SIG-M5 treated with dmso at 0.1 percent for 504 hours (cell line): ENCODE results near the gene EFHD2.
"Not testable (repeated sequence)": the region's sequence is repeated elsewhere in the genome, so short reads cannot be mapped to it uniquely, and the experiment has no call there.

Experiments used
- DNase-seq: peaks from one replicate; lab custom pipeline; 2025; ENCODE audit not compliant: unreplicated experiment; lab: John Stamatoyannopoulos, UW

EFHD2 gene

GRCh38 chr1:15409388-15410222 lies at the start of gene EFHD2:
EFHD2 (plus strand) TSS chr1:15409888; CDS start chr1:15409972, 84 bp downstream.
- DNase-seq, result peak; percentile 59

- DNase-seq, result no peak
Observed at GRCh38 chr1:15360700-15361099, 49.0 kb upstream of the EFHD2 start.

- DNase-seq, result no peak
Observed at GRCh38 chr1:15362096-15362736, 47.5 kb upstream of the EFHD2 start.

- peak; percentile 17 for DNase-seq
Observed at GRCh38 chr1:15362737-15363128, 47.0 kb upstream of the EFHD2 start.

GRCh38 chr1:15364740-15365139 lies 44.9 kb upstream of the EFHD2 start:
- no peak for DNase-seq

- no peak for DNase-seq
Observed at GRCh38 chr1:15368888-15369287, 40.8 kb upstream of the EFHD2 start.

GRCh38 chr1:15370268-15370667 lies 39.4 kb upstream of the EFHD2 start:
- no peak for DNase-seq

- no peak for DNase-seq
Observed at GRCh38 chr1:15370781-15371520, 38.7 kb upstream of the EFHD2 start.

GRCh38 chr1:15371610-15372545 lies 37.8 kb upstream of the EFHD2 start:
- DNase-seq, result no peak

GRCh38 chr1:15378729-15379128 lies 31.0 kb upstream of the EFHD2 start:
- no peak for DNase-seq

GRCh38 chr1:15379151-15379550 lies 30.5 kb upstream of the EFHD2 start:
- DNase-seq, result not testable (repeated sequence)

GRCh38 chr1:15380601-15381508 lies 28.8 kb upstream of the EFHD2 start:
- DNase-seq, result no peak

- no peak for DNase-seq
Observed at GRCh38 chr1:15381805-15382204, 27.9 kb upstream of the EFHD2 start.

- DNase-seq, result no peak
Observed at GRCh38 chr1:15382601-15383518, 26.8 kb upstream of the EFHD2 start.

- DNase-seq, result no peak
Observed at GRCh38 chr1:15383810-15384209, 25.9 kb upstream of the EFHD2 start.

GRCh38 chr1:15384301-15384901 lies 25.3 kb upstream of the EFHD2 start:
- DNase-seq, result no peak

GRCh38 chr1:15385420-15385819 lies 24.3 kb upstream of the EFHD2 start:
- no peak for DNase-seq

GRCh38 chr1:15386164-15386749 lies 23.4 kb upstream of the EFHD2 start:
- no peak for DNase-seq
